Activated naive CD8-positive, alpha-beta T cell treated with anti-CD3 and anti-CD28 coated beads, Interleukin-2, amount 50 U/mL, for 24 hours (primary cell): Measurements from ENCODE around the gene SH3YL1.

ENCODE experiments used
- ATAC-seq: fragments of 150-1000 bp; cut with Tn5 transposase; one replicate; pipeline ENCODE4 v1.10.0; 2021
- DNase-seq: peaks from one replicate; pipeline ENCODE4 v3.0.0; 2021
- H3K27ac Mint-ChIP-seq: one replicate; pipeline ENCODE4 v1.8.0; 2021; ENCODE audit warnings: mild to moderate bottlenecking, mixed read lengths
- H3K27me3 Mint-ChIP-seq: one replicate; pipeline ENCODE4 v1.8.0; 2021; ENCODE audit warnings: mixed read lengths
- H3K36me3 Mint-ChIP-seq: one replicate; pipeline ENCODE4 v1.8.0; 2021; ENCODE audit warnings: low read depth, mixed read lengths
- H3K4me1 Mint-ChIP-seq: one replicate; pipeline ENCODE4 v1.8.0; 2021; ENCODE audit warnings: mixed read lengths
- H3K4me3 Mint-ChIP-seq: one replicate; pipeline ENCODE4 v1.8.0; 2021; ENCODE audit warnings: mild to moderate bottlenecking, moderate library complexity, mixed read lengths
- H3K9me3 Mint-ChIP-seq: one replicate; pipeline ENCODE4 v1.8.0; 2021; ENCODE audit warnings: mixed read lengths

Gene SH3YL1

GRCh38 chr2:201648-202433, 62.0 kb downstream of the SH3YL1 start:
- Mint-ChIP-seq H3K36me3 (no peaks in the 10 kb centered on the region), H3K4me3 (no peak overlapping the region), H3K27me3 (peaks cover 2% of the 10 kb centered on the region), H3K4me1 (peaks cover 6% of the 10 kb centered on the region), H3K9me3 (no peaks in the 10 kb centered on the region), H3K27ac (no peak overlapping the region)
- ATAC-seq (no peak), DNase-seq (no peak)

GRCh38 chr2:199041-199966, 64.5 kb downstream of the SH3YL1 start:
- Mint-ChIP-seq H3K4me3 (no peak overlapping the region), H3K27ac (no peak overlapping the region), H3K36me3 (no peaks in the 10 kb centered on the region), H3K27me3 (peaks cover 2% of the 10 kb centered on the region), H3K9me3 (no peaks in the 10 kb centered on the region), H3K4me1 (peaks cover 6% of the 10 kb centered on the region)
- ATAC-seq (no peak), DNase-seq (no peak)

- Mint-ChIP-seq H3K9me3 (no peaks in the 10 kb centered on the region), H3K27me3 (no peaks in the 10 kb centered on the region), H3K27ac (no peak overlapping the region)
These were observed 67.4 kb downstream of the SH3YL1 start for GRCh38 chr2:196406-196805.

GRCh38 chr2:195932-196331, 67.9 kb downstream of the SH3YL1 start:
- H3K27me3 Mint-ChIP-seq, result no peaks in the 10 kb centered on the region
- H3K4me3 Mint-ChIP-seq, result no peak overlapping the region
- peaks cover 6% of the 10 kb centered on the region for H3K4me1 Mint-ChIP-seq
- DNase-seq (no peak), ATAC-seq (no peak)
- no peak overlapping the region for H3K27ac Mint-ChIP-seq
- no peaks in the 10 kb centered on the region for H3K9me3 Mint-ChIP-seq
- H3K36me3 Mint-ChIP-seq, result no peaks in the 10 kb centered on the region

More at GRCh38 chr2:196406-196805, 67.4 kb downstream of the SH3YL1 start:
- no peak for ATAC-seq
- Mint-ChIP-seq H3K4me1 (peaks cover 6% of the 10 kb centered on the region), H3K36me3 (no peaks in the 10 kb centered on the region), H3K4me3 (no peak overlapping the region)
- no peak for DNase-seq

- Mint-ChIP-seq H3K36me3 (peaks cover 1% of the 10 kb centered on the region), H3K27me3 (no peaks in the 10 kb centered on the region), H3K27ac (peak overlapping the region; percentile 21), H3K4me3 (no peak overlapping the region), H3K9me3 (peaks cover 6% of the 10 kb centered on the region), H3K4me1 (peaks cover 6% of the 10 kb centered on the region)
- DNase-seq (peak; percentile 9), ATAC-seq (peak; percentile 67)
These were observed 70.6 kb downstream of the SH3YL1 start for GRCh38 chr2:193141-193671.

GRCh38 chr2:191311-192190, 72.3 kb downstream of the SH3YL1 start:
- no peak for DNase-seq
- no peak for ATAC-seq
- Mint-ChIP-seq H3K9me3 (peaks cover 14% of the 10 kb centered on the region), H3K27ac (no peak overlapping the region), H3K4me1 (peaks cover 6% of the 10 kb centered on the region), H3K27me3 (no peaks in the 10 kb centered on the region), H3K4me3 (no peak overlapping the region), H3K36me3 (peaks cover 4% of the 10 kb centered on the region)

- H3K36me3 Mint-ChIP-seq, result peaks cover 4% of the 10 kb centered on the region
- ATAC-seq (no peak), DNase-seq (no peak)
- H3K27ac Mint-ChIP-seq, result no peak overlapping the region
- no peaks in the 10 kb centered on the region for H3K27me3 Mint-ChIP-seq
- H3K4me1 Mint-ChIP-seq, result peaks cover 12% of the 10 kb centered on the region
- peaks cover 28% of the 10 kb centered on the region for H3K9me3 Mint-ChIP-seq
- H3K4me3 Mint-ChIP-seq, result no peak overlapping the region
These were observed 76.0 kb downstream of the SH3YL1 start for GRCh38 chr2:187825-188224.

- peaks cover 35% of the 10 kb centered on the region for H3K9me3 Mint-ChIP-seq
- ATAC-seq (no peak), DNase-seq (no peak)
- no peaks in the 10 kb centered on the region for H3K27me3 Mint-ChIP-seq
- H3K36me3 Mint-ChIP-seq, result peaks cover 4% of the 10 kb centered on the region
- H3K4me3 Mint-ChIP-seq, result no peak overlapping the region
- no peak overlapping the region for H3K27ac Mint-ChIP-seq
- peaks cover 9% of the 10 kb centered on the region for H3K4me1 Mint-ChIP-seq
These were observed 78.6 kb downstream of the SH3YL1 start for GRCh38 chr2:185221-185620.

GRCh38 chr2:184695-185094, 79.1 kb downstream of the SH3YL1 start:
- H3K4me1 Mint-ChIP-seq, result peaks cover 9% of the 10 kb centered on the region
- no peak for DNase-seq
- H3K9me3 Mint-ChIP-seq, result peaks cover 32% of the 10 kb centered on the region
- H3K27ac Mint-ChIP-seq, result no peak overlapping the region
- no peak for ATAC-seq
- no peaks in the 10 kb centered on the region for H3K27me3 Mint-ChIP-seq
- H3K36me3 Mint-ChIP-seq, result peaks cover 4% of the 10 kb centered on the region
- H3K4me3 Mint-ChIP-seq, result no peak overlapping the region

GRCh38 chr2:182509-183122, 81.2 kb downstream of the SH3YL1 start:
- Mint-ChIP-seq H3K27ac (no peak overlapping the region), H3K4me1 (peaks cover 14% of the 10 kb centered on the region), H3K27me3 (no peaks in the 10 kb centered on the region), H3K36me3 (peaks cover 3% of the 10 kb centered on the region), H3K4me3 (no peak overlapping the region), H3K9me3 (peaks cover 25% of the 10 kb centered on the region)
- DNase-seq (no peak), ATAC-seq (no peak)

GRCh38 chr2:180311-180710, 83.5 kb downstream of the SH3YL1 start:
- Mint-ChIP-seq H3K4me3 (no peak overlapping the region), H3K27me3 (no peaks in the 10 kb centered on the region), H3K36me3 (no peaks in the 10 kb centered on the region), H3K4me1 (peaks cover 36% of the 10 kb centered on the region), H3K9me3 (peaks cover 17% of the 10 kb centered on the region), H3K27ac (no peak overlapping the region)
- ATAC-seq (no peak), DNase-seq (no peak)

GRCh38 chr2:179886-180285, 83.9 kb downstream of the SH3YL1 start:
- DNase-seq (no peak), ATAC-seq (no peak)
- Mint-ChIP-seq H3K4me3 (no peak overlapping the region), H3K9me3 (peaks cover 14% of the 10 kb centered on the region), H3K4me1 (peaks cover 37% of the 10 kb centered on the region), H3K27me3 (no peaks in the 10 kb centered on the region), H3K36me3 (no peaks in the 10 kb centered on the region), H3K27ac (no peak overlapping the region)

- H3K27ac Mint-ChIP-seq, result no peak overlapping the region
- ATAC-seq (no peak), DNase-seq (no peak)
- H3K36me3 Mint-ChIP-seq, result no peaks in the 10 kb centered on the region
- no peak overlapping the region for H3K4me3 Mint-ChIP-seq
- no peaks in the 10 kb centered on the region for H3K27me3 Mint-ChIP-seq
- H3K9me3 Mint-ChIP-seq, result peaks cover 7% of the 10 kb centered on the region
- peaks cover 32% of the 10 kb centered on the region for H3K4me1 Mint-ChIP-seq
These were observed 86.1 kb downstream of the SH3YL1 start for GRCh38 chr2:177733-178132.

- peaks cover 32% of the 10 kb centered on the region for H3K4me1 Mint-ChIP-seq
- H3K9me3 Mint-ChIP-seq, result peaks cover 6% of the 10 kb centered on the region
- H3K36me3 Mint-ChIP-seq, result no peaks in the 10 kb centered on the region
- H3K4me3 Mint-ChIP-seq, result no peak overlapping the region
- DNase-seq (no peak), ATAC-seq (peak; percentile 45)
- no peaks in the 10 kb centered on the region for H3K27me3 Mint-ChIP-seq
- no peak overlapping the region for H3K27ac Mint-ChIP-seq
These were observed 86.9 kb downstream of the SH3YL1 start for GRCh38 chr2:176917-177316.
